HepG2 (cell line): ENCODE measurements around the gene ZCCHC3. TPM values are rescaled to one million over a fixed set of nuclear protein-coding genes. Genes with fewer than 3 reads are reported as not detected.

Experiments used
- ATAC-seq: fragments of 200-7000 bp; cut with Tn5 transposase; 3 replicates; pipeline ENCODE4 v1.9.1; 2020; ENCODE audit warnings: mild to moderate bottlenecking, moderate library complexity
- BruUV-seq: library from RNA; stranded (reverse); fragments of 400-500 nt; replicated peaks from 2 replicates; lab custom pipeline; 2021; lab: Mats Ljungman, UMichigan
- CTCF ChIA-PET: fragments of 300-600 bp; formaldehyde crosslinking; extraction: SDS; loops from one replicate; lab custom pipeline; 2021; ENCODE audit warnings: low total read pairs, inconsistent platforms, low intra/inter-chr PET ratio; lab: Yijun Ruan, JAX
- POLR2A ChIA-PET: fragments of 350-600 bp; sonication (Branson Sonifier 250); formaldehyde crosslinking; loops from one replicate; lab custom pipeline; 2020; ENCODE audit warnings: antibody characterized with exemption, inconsistent platforms; lab: Yijun Ruan, JAX
- DNase-seq: peaks from one replicate; pipeline ENCODE4 v3.0.0-alpha.2; 2015; ENCODE audit warnings: low spot score
- FAIRE-seq: peaks from 3 replicates; lab custom pipeline; 2011; peaks lifted over from hg19 to GRCh38; lab: Jason Lieb, UNC
- H2AFZ ChIP-seq: one replicate; pipeline ENCODE4 v1.6.1; 2011; ENCODE audit warnings: low read length, inconsistent platforms
- H3K27ac ChIP-seq: fragments of 300-600 bp; 3 replicates; pipeline ENCODE4 v1.8.0; 2011; ENCODE audit warnings: mixed run types, mild to moderate bottlenecking, mixed read lengths, low read length, inconsistent platforms; ENCODE audit not compliant: insufficient read depth; ENCODE audit errors: extremely low read length
- H3K27me3 ChIP-seq, 2 experiments: fragments of 200-600 bp in 1 of 2; 2 replicates in 1 of 2; 3 replicates in 1 of 2; pipeline versions ENCODE4 v1.6.0 to v1.8.0; 2011; ENCODE audit warnings: low read length in 2 of 2, mild to moderate bottlenecking in 2 of 2, moderate library complexity in 2 of 2, inconsistent platforms in 1 of 2; ENCODE audit not compliant: insufficient read depth in 2 of 2, control insufficient read depth in 1 of 2
- H3K36me3 ChIP-seq, 2 experiments: fragments of 200-600 bp in 1 of 2; replicated peaks in 1 of 2; 2 replicates in 1 of 2; 3 replicates in 1 of 2; pipeline versions ENCODE4 v1.5.1 to v1.8.0; 2011; ENCODE audit warnings: low read length in 2 of 2, inconsistent platforms in 1 of 2; ENCODE audit not compliant: insufficient read depth in 2 of 2, control insufficient read depth in 1 of 2
- H3K4me1 ChIP-seq: 2 replicates; pipeline ENCODE4 v1.5.1; 2012; ENCODE audit warnings: low read length, inconsistent platforms; ENCODE audit not compliant: insufficient read depth
- H3K4me2 ChIP-seq: 2 replicates; pipeline ENCODE4 v1.6.0; 2011; ENCODE audit warnings: low read depth, low read length, inconsistent platforms
- H3K4me3 ChIP-seq, 3 experiments: fragments of 200-600 bp in 1 of 3; sonication (generic), shearing (Covaris generic) in 1 of 3; replicated peaks in 1 of 3; 2 replicates each; pipeline ENCODE4 v1.5.1; 2011 to 2016; ENCODE audit warnings: low read length in 3 of 3, inconsistent platforms in 2 of 3, low read depth in 2 of 3, mild to moderate bottlenecking in 2 of 3, control low read depth in 1 of 3, mixed read lengths in 1 of 3; ENCODE audit not compliant: insufficient read depth in 1 of 3
- H3K79me2 ChIP-seq: one replicate; pipeline ENCODE4 v1.6.1; 2011; ENCODE audit warnings: low read length, inconsistent platforms; ENCODE audit not compliant: insufficient read depth
- H3K9ac ChIP-seq: 2 replicates; pipeline ENCODE4 v1.6.0; 2011; ENCODE audit warnings: mild to moderate bottlenecking, low read depth, low read length, inconsistent platforms; ENCODE audit not compliant: insufficient read depth
- H3K9me3 ChIP-seq: 2 replicates; pipeline ENCODE4 v1.5.1; 2012; ENCODE audit warnings: mild to moderate bottlenecking, low read length
- H4K20me1 ChIP-seq: 2 replicates; pipeline ENCODE4 v1.6.0; 2011; ENCODE audit warnings: inconsistent platforms, mild to moderate bottlenecking, low read length, moderate library complexity; ENCODE audit not compliant: insufficient read depth
- ARID2 ChIP-seq: sonication (generic); formaldehyde crosslinking; IDR thresholded peaks from 2 replicates; pipeline ENCODE4 v1.8.1; 2022; ENCODE audit warnings: mild to moderate bottlenecking, missing genetic modification reagents, borderline replicate concordance
- HMGXB4 ChIP-seq, 2 experiments: sonication (generic) in 1 of 2; formaldehyde crosslinking in 1 of 2; IDR thresholded peaks; 2 replicates each; pipeline versions ENCODE4 v1.4.0 to v1.6.1; 2018 to 2020; ENCODE audit warnings: missing genetic modification reagents in 2 of 2, borderline replicate concordance in 1 of 2, low read depth in 1 of 2, mild to moderate bottlenecking in 1 of 2, missing biosample characterization in 1 of 2
- KLF13 ChIP-seq: sonication (generic); formaldehyde crosslinking; IDR thresholded peaks from 2 replicates; pipeline ENCODE4 v1.4.0; 2020; ENCODE audit warnings: mild to moderate bottlenecking, missing genetic modification reagents
- NBN ChIP-seq: fragments of 450-650 bp; conservative IDR thresholded peaks from 2 replicates; pipeline ENCODE4 v1.6.1; 2017
- PHF8 ChIP-seq: sonication (generic); formaldehyde crosslinking; IDR thresholded peaks from 2 replicates; pipeline ENCODE4 v1.5.0; 2020; ENCODE audit warnings: missing genetic modification reagents
- ZFP1 ChIP-seq: IDR thresholded peaks from 2 replicates; pipeline ENCODE4 v1.6.1; 2016
- ZNF362 ChIP-seq: sonication (generic); formaldehyde crosslinking; IDR thresholded peaks from 2 replicates; pipeline ENCODE4 v1.4.0; 2020; ENCODE audit warnings: missing genetic modification reagents, mild to moderate bottlenecking, borderline replicate concordance
- WGBS: methylation state at CpG from one replicate; pipeline ENCODE4 v1.1.6; 2017; ENCODE audit warnings: low lambda C conversion rate; 5-methylcytosine and 5-hydroxymethylcytosine counted together
- in situ Hi-C: cut with HindIII; loops from 2 replicates; pipeline ENCODE4 v1.10.0; 2017; ENCODE audit warnings: low pct_unique_long_range_greater_than_20kb; ENCODE audit not compliant: extremely low pct_ligation_motif_present
- intact Hi-C: fragments of 100-400 bp; cut with micrococcal nuclease; formaldehyde crosslinking; loops from one replicate; pipeline ENCODE4 v1.10.0; 2022; ENCODE audit not compliant: unreplicated experiment
- polyA plus RNA-seq, 8 experiments: library from polyadenylated mRNA; depleted of rRNA in 3 of 8; stranded (reverse) in 7 of 8; unstranded in 1 of 8; fragments of >200 nt; fragmentation: Illumina TruSeq in 4 of 8; extraction: Trizol in 4 of 8; gene quantifications; 2 replicates each; pipeline versions ENCODE4 v1.2.1 to v1.2.3, GENCODE V29; 2011 to 2016; ENCODE audit warnings: low read depth in 4 of 8, missing spikeins in 1 of 8, mixed read lengths in 1 of 8; ENCODE audit not compliant: insufficient read depth in 1 of 8
- total RNA-seq, 5 experiments: library from RNA; depleted of rRNA; stranded (reverse); fragments of >200 nt; fragmentation: Illumina TruSeq; extraction: Trizol; gene quantifications; 2 replicates each; pipeline ENCODE4 v1.2.3, GENCODE V29; 2016; ENCODE audit warnings: low read depth in 1 of 5

ZCCHC3 gene
- total and polyA plus RNA-seq, 2 of the 13 experiments (the other 11 are each of a cell fraction or from before 2014, with no cell fraction given): 46.6 to 63.0 TPM

- intact Hi-C loops: no loop called here
- Histone ChIP-seq H3K36me3 (no peaks in the 10 kb centered on the region), H3K9ac (no peak overlapping the region), H3K4me1 (peaks cover 37% of the 10 kb centered on the region), H4K20me1 (peaks cover 25% of the 10 kb centered on the region), H3K79me2 (peaks cover 40% of the 10 kb centered on the region), H3K27me3 (no peaks in the 10 kb centered on the region; a peak in 1 of 5 replicates), H3K27ac (no peak overlapping the region), H3K9me3 (no peaks in the 10 kb centered on the region), H3K4me2 (no peak overlapping the region), H3K4me3 (no peak overlapping the region)
- WGBS: 93% methylated on average over 13 of the region's 13 CpGs
- FAIRE-seq (no peak), ATAC-seq (no peak), DNase-seq (no peak)
- ChIA-PET CTCF (no interaction called here), POLR2A (interaction anchor here (1.0 to 8.1 kb wide), 6 partner anchors 23 to 68 kb away, joined by 3 to 106 read pairs (median 5); partner anchors contain the start of genes NRSN2 and SOX12)
- in situ Hi-C loops: no loop called here
- BruUV-seq: no TSS peak
- 0 out of 4 replicates have a peak, but pooled peaks of 1 of the 2 experiments have one; percentile 9 for TF ChIP-seq HMGXB4 (CRISPR knock-in tag; IDR thresholded peaks at IDR 0.05; ENCODE audit: borderline replicate concordance in 1 of 2, low read depth in 1 of 2)
- no peak for TF ChIP-seq ARID2
- no peak for TF ChIP-seq NBN
- 0 out of 2 replicates have a peak, but pooled peaks have one; percentile 52 for TF ChIP-seq KLF13 (CRISPR knock-in tag)
- 0 out of 2 replicates have a peak, but pooled peaks have one; percentile 7 for TF ChIP-seq PHF8 (CRISPR knock-in tag)
- no peak for TF ChIP-seq ZNF362 (CRISPR knock-in tag)
- TF ChIP-seq ZFP1 (CRISPR knock-in tag): no peak
- TF ChIP-seq, all 625 proteins: peak for 3
- no peak overlapping the region for H2AFZ ChIP-seq
Measured at GRCh38 chr20:301886-302848, 4.8 kb downstream of the ZCCHC3 start.
